Measurements from ENCODE around the gene SNAI3.

- TF ChIP-seq CTCF (IDR thresholded peaks at IDR 0.05) (no peak), POLR2A (IDR thresholded peaks at IDR 0.05) (no peak)
These were observed 31.9 kb upstream of the SNAI3 start for GRCh38 chr16:88718178-88718577.

All from uterus (tissue), 2 donors.